Parathyroid adenoma (tissue), 2 donors: ENCODE data around the gene SMARCD2.
"Not testable (repeated sequence)": the region's sequence is repeated elsewhere in the genome, so short reads cannot be mapped to it uniquely, and the experiment has no call there.

ENCODE experiments used
- H2AFZ ChIP-seq: fragments of 300-600 bp; sonication (generic); one replicate; pipeline ENCODE4 v1.7.0; 2017; ENCODE audit warnings: antibody characterized with exemption, mild to moderate bottlenecking
- H3K27ac ChIP-seq: fragments of 300-600 bp; sonication (generic); one replicate; pipeline ENCODE4 v1.7.0; 2017
- H3K27me3 ChIP-seq: fragments of 300-600 bp; sonication (generic); one replicate; pipeline ENCODE4 v1.7.0; 2017; ENCODE audit warnings: low read length; ENCODE audit not compliant: control insufficient read depth, insufficient read depth
- H3K36me3 ChIP-seq: fragments of 300-600 bp; sonication (generic); one replicate; pipeline ENCODE4 v1.7.0; 2017; ENCODE audit warnings: low read length; ENCODE audit not compliant: control insufficient read depth, insufficient read depth
- H3K4me1 ChIP-seq: fragments of 300-600 bp; sonication (generic); one replicate; pipeline ENCODE4 v1.7.0; 2017; ENCODE audit warnings: control low read depth
- H3K4me2 ChIP-seq: fragments of 300-600 bp; sonication (generic); one replicate; pipeline ENCODE4 v1.7.0; 2017; ENCODE audit warnings: low read length
- H3K4me3 ChIP-seq: fragments of 300-600 bp; sonication (generic); one replicate; pipeline ENCODE4 v1.7.0; 2017; ENCODE audit warnings: low read depth, low read length
- H3K79me2 ChIP-seq: fragments of 300-600 bp; sonication (generic); one replicate; pipeline ENCODE4 v1.7.0; 2017; ENCODE audit warnings: control low read depth
- H3K9ac ChIP-seq: fragments of 300-600 bp; sonication (generic); one replicate; pipeline ENCODE4 v1.7.0; 2017; ENCODE audit warnings: mild to moderate bottlenecking
- H3K9me3 ChIP-seq: fragments of 300-600 bp; sonication (generic); one replicate; pipeline ENCODE4 v1.7.0; 2017; ENCODE audit warnings: low read length; ENCODE audit not compliant: control insufficient read depth
- CTCF ChIP-seq: fragments of 300-600 bp; sonication (generic); IDR thresholded peaks from one replicate; pipeline ENCODE4 v1.7.0; 2017; ENCODE audit warnings: antibody characterized with exemption, mild to moderate bottlenecking
- donor health status: primary hyperparathyroidism.

Gene SMARCD2

GRCh38 chr17:63843910-63844677 is 1.6 kb upstream of the SMARCD2 start:
- no peaks in the 10 kb centered on the region for H3K36me3 ChIP-seq
- H3K27ac ChIP-seq: peak overlapping the region; percentile 88
- H3K4me1 ChIP-seq: peaks cover 24% of the 10 kb centered on the region
- no peak for TF ChIP-seq CTCF
- H2AFZ ChIP-seq: peak overlapping the region; percentile 95
- peak overlapping the region; percentile 56 for H3K4me3 ChIP-seq
- H3K4me2 ChIP-seq: peak overlapping the region; percentile 66
- no peak overlapping the region for H3K9ac ChIP-seq
- no peaks in the 10 kb centered on the region for H3K27me3 ChIP-seq
- no peaks in the 10 kb centered on the region for H3K9me3 ChIP-seq
- H3K79me2 ChIP-seq: peaks cover 23% of the 10 kb centered on the region

- H3K9ac ChIP-seq: not testable (repeated sequence)
- peaks cover 25% of the 10 kb centered on the region for H3K4me1 ChIP-seq
Observed at GRCh38 chr17:63843387-63843888, 953 bp upstream of the SMARCD2 start.

GRCh38 chr17:63842173-63842539 is 329 bp downstream of the SMARCD2 start:
- H3K4me1 ChIP-seq: peaks cover 25% of the 10 kb centered on the region
- no peaks in the 10 kb centered on the region for H3K27me3 ChIP-seq
- H3K27ac ChIP-seq: peak overlapping the region; percentile 81
- peak overlapping the region; percentile 72 for H3K4me3 ChIP-seq
- no peaks in the 10 kb centered on the region for H3K9me3 ChIP-seq
- H3K79me2 ChIP-seq: peaks cover 38% of the 10 kb centered on the region
- TF ChIP-seq CTCF: no peak
- peak overlapping the region; percentile 82 for H3K4me2 ChIP-seq
- peak overlapping the region; percentile 55 for H2AFZ ChIP-seq
- H3K36me3 ChIP-seq: no peaks in the 10 kb centered on the region
- H3K9ac ChIP-seq: no peak overlapping the region

More at GRCh38 chr17:63843387-63843888, 953 bp upstream of the SMARCD2 start:
- H3K4me2 ChIP-seq: peak overlapping the region; percentile 66
- H3K27ac ChIP-seq: peak overlapping the region; percentile 88
- H3K4me3 ChIP-seq: peak overlapping the region; percentile 56
- not testable (repeated sequence) for H3K27me3 ChIP-seq, H3K36me3 ChIP-seq, H3K9me3 ChIP-seq
- peak overlapping the region; percentile 95 for H2AFZ ChIP-seq
- peaks cover 27% of the 10 kb centered on the region for H3K79me2 ChIP-seq

- Histone ChIP-seq H3K4me2 (peak overlapping the region; percentile 82), H3K27me3 (no peaks in the 10 kb centered on the region), H3K27ac (peak overlapping the region; percentile 81), H3K36me3 (no peaks in the 10 kb centered on the region), H3K9me3 (no peaks in the 10 kb centered on the region), H3K4me3 (peak overlapping the region; percentile 72), H3K79me2 (peaks cover 39% of the 10 kb centered on the region), H2AFZ (peak overlapping the region; percentile 55), H3K4me1 (peaks cover 25% of the 10 kb centered on the region), H3K9ac (no peak overlapping the region)
- no peak for TF ChIP-seq CTCF
Observed at GRCh38 chr17:63841350-63842172, 924 bp downstream of the SMARCD2 start.
